Measurements from ENCODE around the gene MCAM.

GRCh38 chr11:119322360-119322739 is 5.4 kb upstream of the MCAM start:
- TF ChIP-seq POLR2AphosphoS5 (IDR thresholded peaks at IDR 0.05; ENCODE audit: borderline replicate concordance, low read depth, low read length) (no peak), EZH2 (IDR thresholded peaks at IDR 0.05) (no peak)
